Right hindlimb (tissue), 1 donor: ENCODE results near the gene SYT5.

Source experiments
- DNase-seq: peaks from one replicate; pipeline ENCODE4 v3.0.0-alpha.2; 2018

SYT5 gene

DNA sequence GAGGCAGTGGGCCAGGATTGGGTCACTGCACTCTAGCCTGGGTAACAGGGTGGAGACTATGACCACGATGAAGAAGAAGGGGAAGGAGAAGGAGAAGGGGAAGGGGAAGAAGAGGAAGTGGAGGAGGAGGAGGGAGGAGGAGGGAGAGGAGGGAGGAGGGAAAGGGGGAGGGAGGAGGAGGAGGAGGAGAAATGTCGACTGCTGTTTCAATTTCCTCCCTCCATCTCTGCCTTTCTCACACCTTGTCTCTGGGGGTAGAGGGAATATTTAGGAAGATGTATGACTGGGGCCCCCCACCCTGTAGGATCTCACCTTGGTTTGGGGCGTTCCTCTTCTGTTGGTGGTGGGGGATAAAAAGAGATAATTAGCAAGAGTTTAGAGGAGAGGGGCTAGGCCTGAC, 34.9 kb downstream of the SYT5 start:
- DNase-seq: no peak

DNA sequence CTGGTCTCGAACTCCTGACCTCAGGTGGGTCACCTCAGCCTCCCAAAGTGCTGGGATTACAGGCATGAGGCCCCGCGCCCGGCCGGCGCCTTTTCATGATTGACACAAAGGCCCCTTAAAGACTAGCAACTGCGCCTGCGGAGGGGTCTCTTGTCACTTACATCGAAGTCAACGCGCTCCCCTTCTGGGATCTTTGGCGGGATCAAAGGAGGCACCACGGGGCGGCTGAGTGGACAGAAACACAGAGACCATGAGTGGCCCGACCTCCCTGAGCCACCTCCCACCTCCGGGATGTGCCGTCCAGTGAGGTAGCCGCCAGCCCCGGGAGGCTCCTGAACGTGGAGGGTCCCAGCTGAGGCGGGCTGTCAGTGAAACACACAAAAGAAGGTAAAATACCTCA, 38.4 kb downstream of the SYT5 start:
- DNase-seq: peak; percentile 21

- no peak for DNase-seq
Observed at GRCh38 chr19:55137915-55138314, 42.2 kb downstream of the SYT5 start.

- no peak for DNase-seq
Observed at GRCh38 chr19:55136399-55137102, 43.5 kb downstream of the SYT5 start.

- DNase-seq: no peak
Observed at GRCh38 chr19:55134736-55135135, 45.4 kb downstream of the SYT5 start.

DNA sequence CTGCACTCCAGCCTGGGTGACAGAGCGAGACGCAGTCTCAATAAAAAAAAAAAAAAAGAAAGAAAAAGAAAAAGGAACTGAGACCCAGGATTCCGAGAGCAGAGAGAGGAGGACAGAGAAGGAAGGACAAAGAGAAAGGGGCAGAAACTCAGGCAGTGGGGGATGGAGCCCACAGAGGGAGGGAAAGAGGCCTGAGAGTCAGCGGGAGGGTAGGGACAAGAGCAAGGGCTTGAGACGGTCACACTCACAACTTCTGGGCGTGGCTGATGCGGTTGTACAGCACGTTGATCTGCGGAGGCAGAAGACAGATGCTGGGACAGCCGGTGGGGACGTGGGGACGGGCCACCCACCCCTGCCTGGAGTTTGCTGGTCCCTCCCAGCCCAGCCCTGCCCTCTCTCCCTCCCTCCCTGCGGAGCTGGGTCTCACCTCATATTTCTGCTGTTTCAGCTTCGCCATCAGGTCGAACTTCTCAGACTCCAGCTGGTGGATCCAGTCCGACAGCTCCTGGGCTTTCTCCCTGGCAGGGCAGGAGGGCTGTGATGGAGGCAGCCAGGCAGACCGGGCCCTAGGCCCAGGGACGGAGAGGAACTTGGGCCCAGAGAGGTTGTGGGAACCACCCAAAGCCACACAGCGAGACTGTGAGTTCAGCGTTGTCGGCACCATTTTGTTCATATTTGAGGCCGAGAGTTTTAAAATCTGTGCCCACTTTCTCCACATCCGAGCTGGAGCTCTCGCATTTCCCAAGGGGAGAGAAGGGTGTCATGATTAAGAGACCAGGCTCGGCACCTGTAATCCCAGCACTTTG, 46.2 kb downstream of the SYT5 start:
- DNase-seq: no peak

DNA sequence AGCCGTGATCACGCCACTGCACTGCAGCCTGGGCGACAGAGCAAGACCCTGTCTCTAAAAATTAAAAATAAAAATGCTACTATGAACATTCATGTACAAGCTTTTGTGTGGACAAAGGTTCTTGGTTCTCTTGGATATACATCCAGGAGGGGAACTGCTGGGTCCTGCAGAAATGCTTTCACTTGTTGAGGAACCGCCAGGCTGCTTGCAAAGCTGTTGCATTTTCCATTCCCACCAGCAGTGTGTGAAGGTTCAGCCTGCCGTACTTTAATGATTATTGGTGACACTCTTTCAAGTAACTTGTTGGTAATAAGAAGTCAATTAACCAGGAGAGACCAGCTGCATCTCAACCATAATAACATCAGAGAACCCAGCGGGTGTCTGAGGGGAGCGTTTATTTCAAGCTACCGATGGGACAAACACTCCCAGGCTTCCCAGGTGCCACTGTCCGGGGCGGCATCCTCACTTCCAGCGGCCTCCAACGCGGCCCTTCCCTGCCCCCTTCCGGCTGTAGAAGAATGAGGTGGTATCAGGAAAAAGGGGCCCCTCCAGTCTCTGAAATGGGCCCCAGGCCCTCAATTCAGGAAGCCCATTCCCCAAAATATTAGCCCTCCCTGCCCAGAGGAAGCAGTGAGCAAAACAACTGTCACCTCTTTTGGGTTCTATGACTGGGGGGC, 47.5 kb downstream of the SYT5 start:
- no peak for DNase-seq

GRCh38 chr19:55131421-55131820, 48.7 kb downstream of the SYT5 start:
- DNase-seq: no peak
